Trophoblast cell (in vitro differentiated cells and primary cell): Measurements from ENCODE around the gene LGR4.

ENCODE experiments used
- DNase-seq, 2 donors: peaks; one replicate each; pipeline ENCODE4 v3.0.0-alpha.2; 2016
- H2AFZ ChIP-seq: 2 replicates; pipeline ENCODE4 v1.6.1; 2013; ENCODE audit warnings: low read length, moderate library complexity, mild to moderate bottlenecking; ENCODE audit not compliant: insufficient read depth, poor library complexity
- H2AK5ac ChIP-seq: 2 replicates; pipeline ENCODE4 v1.6.1; 2013; ENCODE audit warnings: mild to moderate bottlenecking, low read length
- H2BK120ac ChIP-seq: 2 replicates; pipeline ENCODE4 v1.6.1; 2013; ENCODE audit warnings: low read length, mild to moderate bottlenecking, moderate library complexity; ENCODE audit not compliant: insufficient read depth, poor library complexity
- H2BK12ac ChIP-seq: 2 replicates; pipeline ENCODE4 v1.6.1; 2013; ENCODE audit warnings: mild to moderate bottlenecking, low read length, moderate library complexity
- H2BK5ac ChIP-seq: 2 replicates; pipeline ENCODE4 v1.6.1; 2013; ENCODE audit warnings: low read length, low read depth, moderate library complexity, mild to moderate bottlenecking; ENCODE audit not compliant: poor library complexity
- H3K14ac ChIP-seq: 2 replicates; pipeline ENCODE4 v1.6.1; 2013; ENCODE audit warnings: mild to moderate bottlenecking, low read length
- H3K18ac ChIP-seq: 2 replicates; pipeline ENCODE4 v1.6.1; 2013; ENCODE audit warnings: mild to moderate bottlenecking, low read length
- H3K23ac ChIP-seq: 2 replicates; pipeline ENCODE4 v1.6.1; 2013; ENCODE audit warnings: low read length
- H3K27ac ChIP-seq: 2 replicates; pipeline ENCODE4 v1.5.1; 2013; ENCODE audit warnings: low read depth, mild to moderate bottlenecking, inconsistent platforms, low read length, moderate library complexity
- H3K27me3 ChIP-seq: 2 replicates; pipeline ENCODE4 v1.6.1; 2013; ENCODE audit warnings: inconsistent platforms, mild to moderate bottlenecking, low read length, moderate library complexity; ENCODE audit not compliant: insufficient read depth
- H3K36me3 ChIP-seq, 2 experiments: 1 replicate in 1 of 2; 2 replicates in 1 of 2; pipeline ENCODE4 v1.6.1; 2013; ENCODE audit warnings: low read length in 2 of 2, mild to moderate bottlenecking in 2 of 2, moderate library complexity in 1 of 2; ENCODE audit not compliant: insufficient read depth in 2 of 2, control insufficient read depth in 1 of 2
- H3K4ac ChIP-seq: 2 replicates; pipeline ENCODE4 v1.6.1; 2013; ENCODE audit warnings: low read depth, mild to moderate bottlenecking, low read length, moderate library complexity
- H3K4me1 ChIP-seq, 2 experiments: 1 replicate in 1 of 2; 2 replicates in 1 of 2; pipeline ENCODE4 v1.6.1; 2013; ENCODE audit warnings: low read length in 2 of 2, mild to moderate bottlenecking in 2 of 2, moderate library complexity in 1 of 2; ENCODE audit not compliant: insufficient read depth in 2 of 2, control insufficient read depth in 1 of 2
- H3K4me2 ChIP-seq: 2 replicates; pipeline ENCODE4 v1.6.1; 2013; ENCODE audit warnings: inconsistent platforms, mild to moderate bottlenecking, low read length, moderate library complexity
- H3K4me3 ChIP-seq: 2 replicates; pipeline ENCODE4 v1.5.1; 2013; ENCODE audit warnings: mild to moderate bottlenecking, low read depth, low read length, inconsistent platforms
- H3K79me1 ChIP-seq: one replicate; pipeline ENCODE4 v1.6.1; 2013; ENCODE audit warnings: low read length
- H3K79me2 ChIP-seq: 2 replicates; pipeline ENCODE4 v1.6.1; 2013; ENCODE audit warnings: low read length, mild to moderate bottlenecking; ENCODE audit not compliant: control insufficient read depth, insufficient read depth, poor library complexity
- H3K9ac ChIP-seq: 2 replicates; pipeline ENCODE4 v1.6.1; 2013; ENCODE audit warnings: mild to moderate bottlenecking, low read length
- H3K9me3 ChIP-seq: 2 replicates; pipeline ENCODE4 v1.6.1; 2013; ENCODE audit warnings: low read depth, mild to moderate bottlenecking, control low read depth, inconsistent platforms, low read length; ENCODE audit not compliant: insufficient read depth
- H4K12ac ChIP-seq: 2 replicates; pipeline ENCODE4 v1.6.1; 2013; ENCODE audit warnings: low read depth, mild to moderate bottlenecking, low read length, moderate library complexity
- H4K8ac ChIP-seq: 2 replicates; pipeline ENCODE4 v1.6.1; 2013; ENCODE audit warnings: low read depth, mild to moderate bottlenecking, low read length, moderate library complexity
- H4K91ac ChIP-seq: one replicate; pipeline ENCODE4 v1.6.1; 2013; ENCODE audit warnings: low read depth, mild to moderate bottlenecking, low read length, moderate library complexity
- WGBS: extraction: QIAGEN DNeasy Blood & Tissue Kit; methylation state at CpG from one replicate; pipeline ENCODE4 v1.1.7; 2013; ENCODE audit warnings: missing lambda C conversion rate; ENCODE audit not compliant: insufficient read length, insufficient coverage; ENCODE audit errors: extremely low coverage; 5-methylcytosine and 5-hydroxymethylcytosine counted together

The LGR4 gene

GRCh38 chr11:27353593-27354358 is 118.8 kb downstream of the LGR4 start:
- no peak for DNase-seq
- Histone ChIP-seq H3K36me3 (peaks cover 0 to 2% of the 10 kb centered on the region in 2 experiments), H2BK5ac (no peak overlapping the region), H3K9me3 (no peaks in the 10 kb centered on the region), H3K79me1 (peaks cover 5% of the 10 kb centered on the region), H3K14ac (no peak overlapping the region), H3K4me1 (peaks cover 0 to 2% of the 10 kb centered on the region in 2 experiments), H3K4ac (no peak overlapping the region), H3K27me3 (no peaks in the 10 kb centered on the region), H2BK120ac (no peak overlapping the region), H4K91ac (no peak overlapping the region), H3K4me3 (no peak overlapping the region), H3K27ac (no peak overlapping the region), H3K79me2 (no peaks in the 10 kb centered on the region), H4K8ac (no peak overlapping the region), H3K18ac (no peak overlapping the region), H2AFZ (no peak overlapping the region), H3K4me2 (no peak overlapping the region), H3K23ac (no peak overlapping the region), H4K12ac (no peak overlapping the region), H2BK12ac (no peak overlapping the region), H3K9ac (no peak overlapping the region), H2AK5ac (no peak overlapping the region)
- WGBS = no CpG with 5 or more reads among the region's 2 CpGs

GRCh38 chr11:27352781-27353180 is 119.8 kb downstream of the LGR4 start:
- no peak overlapping the region for H2AFZ ChIP-seq
- no peak overlapping the region for H3K23ac ChIP-seq
- peak overlapping the region; percentile 18 for H4K91ac ChIP-seq
- WGBS = no CpG with 5 or more reads among the region's 2 CpGs
- no peak overlapping the region for H2BK120ac ChIP-seq
- no peaks in the 10 kb centered on the region for H3K27me3 ChIP-seq
- H3K79me2 ChIP-seq = no peaks in the 10 kb centered on the region
- H3K4me1 ChIP-seq = peaks cover 0 to 2% of the 10 kb centered on the region in 2 experiments
- DNase-seq = no peak
- peaks cover 0 to 2% of the 10 kb centered on the region in 2 experiments for H3K36me3 ChIP-seq
- H4K12ac ChIP-seq = no peak overlapping the region
- peak overlapping the region; percentile 23 for H2AK5ac ChIP-seq
- no peaks in the 10 kb centered on the region for H3K9me3 ChIP-seq
- no peak overlapping the region for H4K8ac ChIP-seq
- no peak overlapping the region for H3K4me3 ChIP-seq
- H3K14ac ChIP-seq = no peak overlapping the region
- H2BK12ac ChIP-seq = no peak overlapping the region
- H3K18ac ChIP-seq = no peak overlapping the region
- no peak overlapping the region for H3K4ac ChIP-seq
- H2BK5ac ChIP-seq = no peak overlapping the region
- no peak overlapping the region for H3K9ac ChIP-seq
- no peak overlapping the region for H3K27ac ChIP-seq
- peaks cover 5% of the 10 kb centered on the region for H3K79me1 ChIP-seq
- no peak overlapping the region for H3K4me2 ChIP-seq

GRCh38 chr11:27350511-27350910 is 122.1 kb downstream of the LGR4 start:
- Histone ChIP-seq H3K18ac (no peak overlapping the region), H3K79me2 (no peaks in the 10 kb centered on the region), H4K91ac (no peak overlapping the region), H3K4ac (no peak overlapping the region), H4K8ac (no peak overlapping the region), H3K27me3 (no peaks in the 10 kb centered on the region), H2BK120ac (no peak overlapping the region), H3K79me1 (peaks cover 7% of the 10 kb centered on the region), H2BK12ac (no peak overlapping the region), H3K4me2 (no peak overlapping the region), H3K23ac (no peak overlapping the region), H3K4me1 (peaks cover 0 to 2% of the 10 kb centered on the region in 2 experiments), H3K4me3 (no peak overlapping the region), H2BK5ac (no peak overlapping the region), H4K12ac (no peak overlapping the region), H3K9me3 (no peaks in the 10 kb centered on the region), H2AK5ac (no peak overlapping the region), H3K36me3 (peaks cover 0 to 2% of the 10 kb centered on the region in 2 experiments), H2AFZ (no peak overlapping the region), H3K9ac (no peak overlapping the region), H3K14ac (no peak overlapping the region), H3K27ac (no peak overlapping the region)
- no peak for DNase-seq

- no peaks in the 10 kb centered on the region for H3K27me3 ChIP-seq
Observed at GRCh38 chr11:27349919-27350318, 122.7 kb downstream of the LGR4 start.

More at GRCh38 chr11:27349919-27350318, 122.7 kb downstream of the LGR4 start:
- Histone ChIP-seq H4K12ac (no peak overlapping the region), H2BK5ac (no peak overlapping the region), H4K8ac (no peak overlapping the region), H3K23ac (no peak overlapping the region), H3K18ac (no peak overlapping the region), H3K4me2 (peak overlapping the region; percentile 16), H3K79me2 (no peaks in the 10 kb centered on the region), H3K9ac (no peak overlapping the region), H3K14ac (no peak overlapping the region), H3K4ac (no peak overlapping the region), H3K9me3 (no peaks in the 10 kb centered on the region), H3K36me3 (peaks cover 0 to 2% of the 10 kb centered on the region in 2 experiments), H2AK5ac (no peak overlapping the region), H3K79me1 (peaks cover 7% of the 10 kb centered on the region), H2BK120ac (no peak overlapping the region), H3K27ac (peak overlapping the region; percentile 78), H3K4me1 (peaks cover 0 to 2% of the 10 kb centered on the region in 2 experiments), H2BK12ac (no peak overlapping the region), H2AFZ (no peak overlapping the region), H4K91ac (no peak overlapping the region), H3K4me3 (no peak overlapping the region)
- no CpG with 5 or more reads among the region's 2 CpGs for WGBS
- DNase-seq = peak in 1 of 2 donors; percentile 15
